Body of pancreas (tissue), 4 donors: ENCODE data around the gene KIAA1217.

Source experiments
- CTCF ChIP-seq, 7 experiments: fragments of 450-650 bp in 4 of 7; fragments of 200-600 bp in 3 of 7; sonication (generic) in 3 of 7; IDR thresholded peaks; one replicate each; pipeline ENCODE4 v1.5.1; 2016 to 2019; ENCODE audit warnings: antibody characterized with exemption in 7 of 7
- POLR2A ChIP-seq, 3 donors: fragments of 450-650 bp; IDR thresholded peaks; one replicate each; pipeline ENCODE4 v1.6.1; 2016; ENCODE audit warnings: antibody characterized with exemption in 3 of 3, mild to moderate bottlenecking in 2 of 3

DNA sequence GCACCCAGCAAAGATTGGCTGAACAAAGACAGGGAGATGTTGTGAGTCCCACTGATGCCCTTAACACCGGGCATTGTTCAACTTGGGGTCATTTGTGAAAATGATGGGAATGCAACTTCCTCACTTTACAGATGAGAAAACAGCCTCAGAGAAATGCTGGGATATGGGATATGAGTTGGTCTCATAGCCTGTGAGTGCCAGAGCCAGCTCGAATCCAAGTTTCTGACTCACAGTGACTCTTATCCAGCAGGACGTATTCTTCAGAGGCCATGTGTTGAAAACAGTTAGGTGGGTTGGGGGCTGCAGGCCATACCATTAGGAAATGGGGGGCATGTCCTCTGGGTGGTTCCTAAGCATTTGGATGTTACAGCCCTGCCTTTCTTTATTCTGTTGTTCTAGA lies 45.2 kb downstream of the KIAA1217 start:
- TF ChIP-seq CTCF (IDR thresholded peaks at IDR 0.05), result no peak
- no peak for TF ChIP-seq POLR2A (IDR thresholded peaks at IDR 0.05)
